ENCODE results near the gene DENND11.

GRCh38 chr7:141688043-141688442 is 13.9 kb downstream of the DENND11 start:
- TF ChIP-seq CTCF (IDR thresholded peaks at IDR 0.05) (no peak), EP300 (IDR thresholded peaks at IDR 0.05) (no peak), MAFK (IDR thresholded peaks at IDR 0.05; ENCODE audit: partially characterized antibody) (no peak), RCOR1 (IDR thresholded peaks at IDR 0.05; ENCODE audit: low read depth, low read length) (no peak), POLR2A (IDR thresholded peaks at IDR 0.05; ENCODE audit: low read length) (no peak), MAX (IDR thresholded peaks at IDR 0.05) (no peak), USF2 (IDR thresholded peaks at IDR 0.05) (no peak), RAD21 (conservative IDR thresholded peaks at IDR 0.05 in 1 of 2, IDR thresholded peaks at IDR 0.05 in 1 of 2) (no peak)

Data from A549 (cell line).